ENCODE data around the gene ADGRB3. TPM values are rescaled to one million over a fixed set of nuclear protein-coding genes. Genes with fewer than 3 reads are reported as not detected.

The ADGRB3 gene
- total RNA-seq, 3 donors from 2014 or later, result 1.1 to 2.3 (median 1.2) TPM

- no peak overlapping the region for H3K27ac ChIP-seq
- no peaks in the 10 kb centered on the region for H3K9me3 ChIP-seq
- TF ChIP-seq, protein P1, sequence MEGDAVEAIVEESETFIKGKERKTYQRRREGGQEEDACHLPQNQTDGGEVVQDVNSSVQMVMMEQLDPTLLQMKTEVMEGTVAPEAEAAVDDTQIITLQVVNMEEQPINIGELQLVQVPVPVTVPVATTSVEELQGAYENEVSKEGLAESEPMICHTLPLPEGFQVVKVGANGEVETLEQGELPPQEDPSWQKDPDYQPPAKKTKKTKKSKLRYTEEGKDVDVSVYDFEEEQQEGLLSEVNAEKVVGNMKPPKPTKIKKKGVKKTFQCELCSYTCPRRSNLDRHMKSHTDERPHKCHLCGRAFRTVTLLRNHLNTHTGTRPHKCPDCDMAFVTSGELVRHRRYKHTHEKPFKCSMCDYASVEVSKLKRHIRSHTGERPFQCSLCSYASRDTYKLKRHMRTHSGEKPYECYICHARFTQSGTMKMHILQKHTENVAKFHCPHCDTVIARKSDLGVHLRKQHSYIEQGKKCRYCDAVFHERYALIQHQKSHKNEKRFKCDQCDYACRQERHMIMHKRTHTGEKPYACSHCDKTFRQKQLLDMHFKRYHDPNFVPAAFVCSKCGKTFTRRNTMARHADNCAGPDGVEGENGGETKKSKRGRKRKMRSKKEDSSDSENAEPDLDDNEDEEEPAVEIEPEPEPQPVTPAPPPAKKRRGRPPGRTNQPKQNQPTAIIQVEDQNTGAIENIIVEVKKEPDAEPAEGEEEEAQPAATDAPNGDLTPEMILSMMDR (IDR thresholded peaks at IDR 0.05), result no peak
- TF ChIP-seq POLR2A (IDR thresholded peaks at IDR 0.05), result no peak
- TF ChIP-seq POLR2AphosphoS5 (IDR thresholded peaks at IDR 0.05), result no peak
- H3K27me3 ChIP-seq, result no peaks in the 10 kb centered on the region
- H3K4me1 ChIP-seq, result no peaks in the 10 kb centered on the region
- intact Hi-C loops (cut with DNase I; ENCODE audit: low total_unique reads), result no loop called here
- no peak for DNase-seq (ENCODE audit: low spot score in 2 of 2)
- H3K36me3 ChIP-seq, result no peaks in the 10 kb centered on the region
- no peak overlapping the region for H3K4me3 ChIP-seq
Measured at GRCh38 chr6:69265706-69266105, 630.6 kb downstream of the ADGRB3 start.

DNA sequence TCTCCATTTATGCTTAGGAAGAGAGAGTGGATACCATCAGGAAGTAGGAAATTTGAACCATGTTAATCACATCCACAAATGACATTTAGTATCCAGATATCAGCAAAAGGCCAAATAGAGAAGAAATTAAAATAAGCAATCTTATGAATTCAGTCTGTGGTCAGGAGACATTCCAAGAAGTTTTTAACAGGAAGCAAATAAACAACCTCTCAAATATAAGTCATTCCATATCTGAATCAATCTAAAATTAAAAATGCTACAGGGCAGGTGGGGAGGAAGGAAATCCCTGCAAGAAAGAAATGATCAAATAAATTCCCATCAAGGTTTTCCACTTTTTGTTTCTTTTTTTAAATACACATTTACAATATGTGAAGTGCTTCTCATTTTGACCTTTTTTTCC, 641.1 kb downstream of the ADGRB3 start:
- H3K4me1 ChIP-seq, result no peaks in the 10 kb centered on the region
- H3K27me3 ChIP-seq, result no peaks in the 10 kb centered on the region
- no peak overlapping the region for H3K27ac ChIP-seq
- no peaks in the 10 kb centered on the region for H3K36me3 ChIP-seq
- H3K9me3 ChIP-seq, result no peaks in the 10 kb centered on the region
- no peak overlapping the region for H3K4me3 ChIP-seq
- no peak for TF ChIP-seq POLR2AphosphoS5 (IDR thresholded peaks at IDR 0.05)
- TF ChIP-seq POLR2A (IDR thresholded peaks at IDR 0.05), result no peak
- TF ChIP-seq, protein P1 (IDR thresholded peaks at IDR 0.05), result no peak
- DNase-seq (ENCODE audit: low spot score in 2 of 2), result no peak
- intact Hi-C loops (cut with DNase I; ENCODE audit: low total_unique reads), result no loop called here

DNA sequence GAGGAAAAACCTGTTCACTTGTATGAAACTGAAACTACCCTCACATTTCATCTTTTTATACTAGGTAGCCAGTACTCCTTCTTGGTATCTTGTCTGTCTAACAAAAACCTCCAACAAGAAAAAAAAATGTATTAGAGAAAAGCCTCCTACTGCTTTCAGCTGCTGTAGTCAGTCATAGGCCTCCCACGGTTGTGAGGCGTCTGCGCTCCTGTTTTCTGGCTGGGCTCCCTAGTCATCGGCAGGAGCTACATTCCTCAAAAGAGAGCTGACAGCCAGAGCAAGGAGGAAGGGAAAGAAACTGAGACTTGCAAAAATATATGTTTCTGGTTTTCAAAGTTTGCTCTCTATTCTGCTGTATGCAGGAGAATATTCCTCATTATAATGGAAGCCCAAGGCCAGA, 644.7 kb downstream of the ADGRB3 start:
- no peak for DNase-seq (ENCODE audit: low spot score in 2 of 2)
- H3K4me3 ChIP-seq, result no peak overlapping the region
- no peaks in the 10 kb centered on the region for H3K4me1 ChIP-seq
- H3K27me3 ChIP-seq, result no peaks in the 10 kb centered on the region
- H3K9me3 ChIP-seq, result no peaks in the 10 kb centered on the region
- H3K27ac ChIP-seq, result no peak overlapping the region
- intact Hi-C loops (cut with DNase I; ENCODE audit: low total_unique reads), result no loop called here
- TF ChIP-seq, protein P1 (IDR thresholded peaks at IDR 0.05), result no peak
- TF ChIP-seq POLR2AphosphoS5 (IDR thresholded peaks at IDR 0.05), result no peak
- no peak for TF ChIP-seq POLR2A (IDR thresholded peaks at IDR 0.05)
- H3K36me3 ChIP-seq, result no peaks in the 10 kb centered on the region

DNA sequence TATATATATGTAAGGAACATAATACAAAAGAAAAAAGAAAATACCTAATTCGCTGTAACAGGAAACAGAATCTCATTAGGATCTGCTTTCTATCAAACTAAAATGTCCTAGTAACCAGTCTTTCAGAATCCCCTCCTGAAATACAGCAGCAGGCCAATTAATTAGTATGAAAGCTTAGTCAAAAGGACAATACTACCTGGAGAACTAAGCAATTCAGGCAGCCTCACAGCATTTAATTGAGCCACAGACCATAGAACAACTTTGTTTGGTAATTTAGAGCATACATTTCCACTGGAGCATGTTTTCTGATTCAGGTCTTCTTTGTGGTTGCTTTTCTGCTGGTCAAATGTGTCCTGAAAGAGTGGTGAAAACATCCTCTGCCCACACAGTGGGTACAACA, 645.8 kb downstream of the ADGRB3 start:
- Histone ChIP-seq H3K27ac (no peak overlapping the region), H3K27me3 (no peaks in the 10 kb centered on the region)
- no peak for DNase-seq (ENCODE audit: low spot score in 2 of 2)

GRCh38 chr6:69284176-69284730, 649.2 kb downstream of the ADGRB3 start:
- TF ChIP-seq, protein P1 (IDR thresholded peaks at IDR 0.05), result no peak
- no peak for TF ChIP-seq POLR2A (IDR thresholded peaks at IDR 0.05)
- no peak for TF ChIP-seq POLR2AphosphoS5 (IDR thresholded peaks at IDR 0.05)
- intact Hi-C loops (cut with DNase I; ENCODE audit: low total_unique reads), result no loop called here
- Histone ChIP-seq H3K9me3 (no peaks in the 10 kb centered on the region), H3K36me3 (no peaks in the 10 kb centered on the region), H3K27me3 (no peaks in the 10 kb centered on the region), H3K4me3 (no peak overlapping the region), H3K27ac (no peak overlapping the region), H3K4me1 (no peaks in the 10 kb centered on the region)
- DNase-seq (ENCODE audit: low spot score in 2 of 2), result no peak

More for the DNA sequence above, 645.8 kb downstream of the ADGRB3 start:
- Histone ChIP-seq H3K9me3 (no peaks in the 10 kb centered on the region), H3K4me1 (no peaks in the 10 kb centered on the region), H3K36me3 (no peaks in the 10 kb centered on the region), H3K4me3 (no peak overlapping the region)
- TF ChIP-seq POLR2A (IDR thresholded peaks at IDR 0.05) (no peak), POLR2AphosphoS5 (IDR thresholded peaks at IDR 0.05) (no peak)
- TF ChIP-seq, protein P1 (IDR thresholded peaks at IDR 0.05), result no peak
- intact Hi-C loops (cut with DNase I; ENCODE audit: low total_unique reads), result no loop called here

Measured in breast epithelium (tissue), 4 donors.